HS-27A (cell line): ENCODE measurements around the gene MAST1.
"Not testable (repeated sequence)": the region's sequence is repeated elsewhere in the genome, so short reads cannot be mapped to it uniquely, and the experiment has no call there.

Source experiments
- DNase-seq: peaks from one replicate; pipeline ENCODE4 v3.0.0-alpha.2; 2012; ENCODE audit warnings: low read depth, missing footprints

Gene MAST1

GRCh38 chr19:12838182-12838885, at the start of gene MAST1:
MAST1 (plus strand) TSS chr19:12838515; CDS start chr19:12838573, 58 bp downstream.
- no peak for DNase-seq

GRCh38 chr19:12788682-12789097, 49.6 kb upstream of the MAST1 start:
- no peak for DNase-seq

GRCh38 chr19:12789098-12789903, 49.0 kb upstream of the MAST1 start:
- DNase-seq, result no peak

GRCh38 chr19:12789904-12790619, 48.3 kb upstream of the MAST1 start:
- no peak for DNase-seq

GRCh38 chr19:12790628-12791344, 47.5 kb upstream of the MAST1 start:
- no peak for DNase-seq

- no peak for DNase-seq
Observed at GRCh38 chr19:12791345-12792050, 46.8 kb upstream of the MAST1 start, which contains the start of gene JUNB. JUNB (plus strand) TSS chr19:12791486; CDS start chr19:12791772, 286 bp downstream.

GRCh38 chr19:12792051-12792852, 46.1 kb upstream of the MAST1 start:
- DNase-seq, result no peak

GRCh38 chr19:12792853-12793289, 45.4 kb upstream of the MAST1 start:
- no peak for DNase-seq

GRCh38 chr19:12793290-12794195, 44.8 kb upstream of the MAST1 start:
- no peak for DNase-seq

- DNase-seq, result no peak
Observed at GRCh38 chr19:12794196-12794941, 43.9 kb upstream of the MAST1 start.

GRCh38 chr19:12794971-12795381, 43.3 kb upstream of the MAST1 start:
- no peak for DNase-seq

GRCh38 chr19:12796146-12797071, 41.9 kb upstream of the MAST1 start:
- no peak for DNase-seq

GRCh38 chr19:12797141-12797587, 41.2 kb upstream of the MAST1 start:
- no peak for DNase-seq

- DNase-seq, result not testable (repeated sequence)
Observed at GRCh38 chr19:12797607-12798006, 40.7 kb upstream of the MAST1 start.

- no peak for DNase-seq
Observed at GRCh38 chr19:12799742-12800465, 38.4 kb upstream of the MAST1 start.

- no peak for DNase-seq
Observed at GRCh38 chr19:12800466-12800770, 37.9 kb upstream of the MAST1 start.
